HepG2 (cell line): ENCODE results near the gene SNX9. TPM values are rescaled to one million over a fixed set of nuclear protein-coding genes. Genes with fewer than 3 reads are reported as not detected.

Experiments
- ATAC-seq: fragments of 200-7000 bp; cut with Tn5 transposase; 3 replicates; pipeline ENCODE4 v1.9.1; 2020; ENCODE audit warnings: mild to moderate bottlenecking, moderate library complexity
- BruUV-seq: library from RNA; stranded (reverse); fragments of 400-500 nt; replicated peaks from 2 replicates; lab custom pipeline; 2021; lab: Mats Ljungman, UMichigan
- CTCF ChIA-PET: fragments of 300-600 bp; formaldehyde crosslinking; extraction: SDS; loops from one replicate; lab custom pipeline; 2021; ENCODE audit warnings: low total read pairs, inconsistent platforms, low intra/inter-chr PET ratio; lab: Yijun Ruan, JAX
- POLR2A ChIA-PET: fragments of 350-600 bp; sonication (Branson Sonifier 250); formaldehyde crosslinking; loops from one replicate; lab custom pipeline; 2020; ENCODE audit warnings: antibody characterized with exemption, inconsistent platforms; lab: Yijun Ruan, JAX
- DNase-seq: peaks from one replicate; pipeline ENCODE4 v3.0.0-alpha.2; 2015; ENCODE audit warnings: low spot score
- FAIRE-seq: peaks from 3 replicates; lab custom pipeline; 2011; peaks lifted over from hg19 to GRCh38; lab: Jason Lieb, UNC
- H2AFZ ChIP-seq: one replicate; pipeline ENCODE4 v1.6.1; 2011; ENCODE audit warnings: low read length, inconsistent platforms
- H3K27ac ChIP-seq: fragments of 300-600 bp; 3 replicates; pipeline ENCODE4 v1.8.0; 2011; ENCODE audit warnings: mixed run types, mild to moderate bottlenecking, mixed read lengths, low read length, inconsistent platforms; ENCODE audit not compliant: insufficient read depth; ENCODE audit errors: extremely low read length
- H3K27me3 ChIP-seq, 2 experiments: fragments of 200-600 bp in 1 of 2; 2 replicates in 1 of 2; 3 replicates in 1 of 2; pipeline versions ENCODE4 v1.6.0 to v1.8.0; 2011; ENCODE audit warnings: low read length in 2 of 2, mild to moderate bottlenecking in 2 of 2, moderate library complexity in 2 of 2, inconsistent platforms in 1 of 2; ENCODE audit not compliant: insufficient read depth in 2 of 2, control insufficient read depth in 1 of 2
- H3K36me3 ChIP-seq, 2 experiments: fragments of 200-600 bp in 1 of 2; replicated peaks in 1 of 2; 2 replicates in 1 of 2; 3 replicates in 1 of 2; pipeline versions ENCODE4 v1.5.1 to v1.8.0; 2011; ENCODE audit warnings: low read length in 2 of 2, inconsistent platforms in 1 of 2; ENCODE audit not compliant: insufficient read depth in 2 of 2, control insufficient read depth in 1 of 2
- H3K4me1 ChIP-seq: 2 replicates; pipeline ENCODE4 v1.5.1; 2012; ENCODE audit warnings: low read length, inconsistent platforms; ENCODE audit not compliant: insufficient read depth
- H3K4me2 ChIP-seq: 2 replicates; pipeline ENCODE4 v1.6.0; 2011; ENCODE audit warnings: low read depth, low read length, inconsistent platforms
- H3K4me3 ChIP-seq, 3 experiments: fragments of 200-600 bp in 1 of 3; sonication (generic), shearing (Covaris generic) in 1 of 3; replicated peaks in 1 of 3; 2 replicates each; pipeline ENCODE4 v1.5.1; 2011 to 2016; ENCODE audit warnings: low read length in 3 of 3, inconsistent platforms in 2 of 3, low read depth in 2 of 3, mild to moderate bottlenecking in 2 of 3, control low read depth in 1 of 3, mixed read lengths in 1 of 3; ENCODE audit not compliant: insufficient read depth in 1 of 3
- H3K79me2 ChIP-seq: one replicate; pipeline ENCODE4 v1.6.1; 2011; ENCODE audit warnings: low read length, inconsistent platforms; ENCODE audit not compliant: insufficient read depth
- H3K9ac ChIP-seq: 2 replicates; pipeline ENCODE4 v1.6.0; 2011; ENCODE audit warnings: mild to moderate bottlenecking, low read depth, low read length, inconsistent platforms; ENCODE audit not compliant: insufficient read depth
- H3K9me3 ChIP-seq: 2 replicates; pipeline ENCODE4 v1.5.1; 2012; ENCODE audit warnings: mild to moderate bottlenecking, low read length
- H4K20me1 ChIP-seq: 2 replicates; pipeline ENCODE4 v1.6.0; 2011; ENCODE audit warnings: inconsistent platforms, mild to moderate bottlenecking, low read length, moderate library complexity; ENCODE audit not compliant: insufficient read depth
- EHMT2 ChIP-seq: fragments of 200-600 bp; sonication (generic); IDR thresholded peaks from 2 replicates; pipeline ENCODE4 v1.7.0; 2017; ENCODE audit warnings: antibody characterized with exemption, low read depth, low read length, borderline replicate concordance
- HIVEP1 ChIP-seq: sonication (generic); formaldehyde crosslinking; IDR thresholded peaks from 2 replicates; pipeline ENCODE4 v1.4.0; 2020; ENCODE audit warnings: mild to moderate bottlenecking, missing genetic modification reagents
- JUNB ChIP-seq: sonication (generic); formaldehyde crosslinking; IDR thresholded peaks from 2 replicates; pipeline ENCODE4 v1.8.0; 2022; ENCODE audit warnings: missing genetic modification reagents, mild to moderate bottlenecking, borderline replicate concordance
- KMT2B ChIP-seq: IDR thresholded peaks from 2 replicates; pipeline ENCODE4 v1.6.1; 2016; ENCODE audit warnings: missing genetic modification reagents, missing compliant biosample characterization
- MAZ ChIP-seq, 2 experiments: sonication (generic) in 1 of 2; formaldehyde crosslinking in 1 of 2; IDR thresholded peaks; 2 replicates each; pipeline versions ENCODE4 v1.5.0 to v1.6.1; 2012 to 2020; ENCODE audit warnings: low read depth in 2 of 2, mild to moderate bottlenecking in 2 of 2, borderline replicate concordance in 1 of 2, improper control_type of control experiment in 1 of 2, low read length in 1 of 2, missing genetic modification reagents in 1 of 2, moderate library complexity in 1 of 2
- NFYB ChIP-seq: sonication (generic); formaldehyde crosslinking; IDR thresholded peaks from 2 replicates; pipeline ENCODE4 v1.4.0; 2020; ENCODE audit warnings: missing genetic modification reagents
- NONO ChIP-seq, 2 experiments: fragments of 450-650 bp in 1 of 2; sonication (generic) in 1 of 2; formaldehyde crosslinking in 1 of 2; IDR thresholded peaks in 1 of 2; conservative IDR thresholded peaks in 1 of 2; 2 replicates each; pipeline versions ENCODE4 v1.6.1 to v1.8.0; 2017 to 2022; ENCODE audit warnings: mild to moderate bottlenecking in 1 of 2, missing genetic modification reagents in 1 of 2, moderate library complexity in 1 of 2
- RAD21 ChIP-seq: fragments of 450-650 bp; formaldehyde crosslinking; IDR thresholded peaks from 2 replicates; pipeline ENCODE4 v1.5.0; 2020; ENCODE audit warnings: mild to moderate bottlenecking
- SP2 ChIP-seq: sonication (generic); formaldehyde crosslinking; IDR thresholded peaks from 2 replicates; pipeline ENCODE4 v1.5.1; 2020; ENCODE audit warnings: mild to moderate bottlenecking, missing genetic modification reagents
- ZNF235 ChIP-seq: sonication (generic); formaldehyde crosslinking; IDR thresholded peaks from 2 replicates; pipeline ENCODE4 v1.8.1; 2023; ENCODE audit warnings: mild to moderate bottlenecking, missing genetic modification reagents, borderline replicate concordance
- ZNF441 ChIP-seq: sonication (generic); formaldehyde crosslinking; IDR thresholded peaks from 2 replicates; pipeline ENCODE4 v1.7.0; 2021; ENCODE audit warnings: missing genetic modification reagents, borderline replicate concordance
- ZNF547 ChIP-seq: sonication (generic); formaldehyde crosslinking; IDR thresholded peaks from 2 replicates; pipeline ENCODE4 v1.5.1; 2020; ENCODE audit warnings: mild to moderate bottlenecking, missing genetic modification reagents
- ZNF589 ChIP-seq: sonication (generic); formaldehyde crosslinking; conservative IDR thresholded peaks from 2 replicates; pipeline ENCODE4 v1.8.0; 2022; ENCODE audit warnings: mild to moderate bottlenecking, moderate library complexity, missing genetic modification reagents
- ZNF713 ChIP-seq: sonication (generic); formaldehyde crosslinking; IDR thresholded peaks from 2 replicates; pipeline ENCODE4 v1.4.0; 2020; ENCODE audit warnings: mild to moderate bottlenecking, missing genetic modification reagents
- ZNF788 ChIP-seq: sonication (generic); formaldehyde crosslinking; IDR thresholded peaks from 2 replicates; pipeline ENCODE4 v1.5.0; 2020; ENCODE audit warnings: mild to moderate bottlenecking, missing genetic modification reagents, borderline replicate concordance
- ZNF879 ChIP-seq: sonication (generic); formaldehyde crosslinking; IDR thresholded peaks from 2 replicates; pipeline ENCODE4 v1.8.1; 2023; ENCODE audit warnings: missing genetic modification reagents
- WGBS: methylation state at CpG from one replicate; pipeline ENCODE4 v1.1.6; 2017; ENCODE audit warnings: low lambda C conversion rate; 5-methylcytosine and 5-hydroxymethylcytosine counted together
- in situ Hi-C: cut with HindIII; loops from 2 replicates; pipeline ENCODE4 v1.10.0; 2017; ENCODE audit warnings: low pct_unique_long_range_greater_than_20kb; ENCODE audit not compliant: extremely low pct_ligation_motif_present
- intact Hi-C: fragments of 100-400 bp; cut with micrococcal nuclease; formaldehyde crosslinking; loops from one replicate; pipeline ENCODE4 v1.10.0; 2022; ENCODE audit not compliant: unreplicated experiment
- polyA plus RNA-seq, 8 experiments: library from polyadenylated mRNA; depleted of rRNA in 3 of 8; stranded (reverse) in 7 of 8; unstranded in 1 of 8; fragments of >200 nt; fragmentation: Illumina TruSeq in 4 of 8; extraction: Trizol in 4 of 8; gene quantifications; 2 replicates each; pipeline versions ENCODE4 v1.2.1 to v1.2.3, GENCODE V29; 2011 to 2016; ENCODE audit warnings: low read depth in 4 of 8, missing spikeins in 1 of 8, mixed read lengths in 1 of 8; ENCODE audit not compliant: insufficient read depth in 1 of 8
- total RNA-seq, 5 experiments: library from RNA; depleted of rRNA; stranded (reverse); fragments of >200 nt; fragmentation: Illumina TruSeq; extraction: Trizol; gene quantifications; 2 replicates each; pipeline ENCODE4 v1.2.3, GENCODE V29; 2016; ENCODE audit warnings: low read depth in 1 of 5
- TF ChIP-seq, protein P1 (sequence below): sonication (generic); formaldehyde crosslinking; IDR thresholded peaks from 2 replicates; pipeline ENCODE4; 2020; ENCODE audit warnings: missing genetic modification reagents, mild to moderate bottlenecking, borderline replicate concordance
- TF ChIP-seq, protein P2 (sequence below): sonication (generic); formaldehyde crosslinking; IDR thresholded peaks from 2 replicates; pipeline ENCODE4 v1.8.0; 2022; ENCODE audit warnings: missing genetic modification reagents, low read depth, mild to moderate bottlenecking, borderline replicate concordance
- TF ChIP-seq, protein P3 (sequence below): sonication (generic); formaldehyde crosslinking; IDR thresholded peaks from 2 replicates; pipeline ENCODE4 v1.5.0; 2020; ENCODE audit warnings: mild to moderate bottlenecking, low read depth, missing genetic modification reagents, borderline replicate concordance
- TF ChIP-seq, protein P4 (sequence below): sonication (generic); formaldehyde crosslinking; conservative IDR thresholded peaks from 2 replicates; pipeline ENCODE4 v1.8.0; 2022; ENCODE audit warnings: missing genetic modification reagents

The SNX9 gene
- total and polyA plus RNA-seq, 2 of the 13 experiments (the other 11 are each of a cell fraction or from before 2014, with no cell fraction given), result 21.9 to 36.0 TPM

- in situ Hi-C loops, result no loop called here
- H3K9me3 ChIP-seq, result no peaks in the 10 kb centered on the region
- TF ChIP-seq ZNF788 (CRISPR knock-in tag) (no peak), KMT2B (CRISPR knock-in tag) (no peak), NFYB (no peak), RAD21 (CRISPR knock-in tag) (no peak), ZNF441 (CRISPR knock-in tag) (no peak), ZNF713 (no peak), ZNF589 (CRISPR knock-in tag) (no peak), HIVEP1 (CRISPR knock-in tag) (no peak), ZNF879 (CRISPR knock-in tag) (no peak), NONO (IDR thresholded peaks at IDR 0.05) (no peak), NONO (CRISPR knock-in tag; conservative IDR thresholded peaks at IDR 0.05) (no peak), MAZ (IDR thresholded peaks at IDR 0.05; ENCODE audit: borderline replicate concordance, low read depth, low read length) (no peak), MAZ (CRISPR knock-in tag; IDR thresholded peaks at IDR 0.05; ENCODE audit: low read depth) (no peak), JUNB (no peak), EHMT2 (no peak), ZNF235 (CRISPR knock-in tag) (no peak), ZNF547 (CRISPR knock-in tag) (no peak), SP2 (CRISPR knock-in tag) (no peak)
- TF ChIP-seq, protein P1, sequence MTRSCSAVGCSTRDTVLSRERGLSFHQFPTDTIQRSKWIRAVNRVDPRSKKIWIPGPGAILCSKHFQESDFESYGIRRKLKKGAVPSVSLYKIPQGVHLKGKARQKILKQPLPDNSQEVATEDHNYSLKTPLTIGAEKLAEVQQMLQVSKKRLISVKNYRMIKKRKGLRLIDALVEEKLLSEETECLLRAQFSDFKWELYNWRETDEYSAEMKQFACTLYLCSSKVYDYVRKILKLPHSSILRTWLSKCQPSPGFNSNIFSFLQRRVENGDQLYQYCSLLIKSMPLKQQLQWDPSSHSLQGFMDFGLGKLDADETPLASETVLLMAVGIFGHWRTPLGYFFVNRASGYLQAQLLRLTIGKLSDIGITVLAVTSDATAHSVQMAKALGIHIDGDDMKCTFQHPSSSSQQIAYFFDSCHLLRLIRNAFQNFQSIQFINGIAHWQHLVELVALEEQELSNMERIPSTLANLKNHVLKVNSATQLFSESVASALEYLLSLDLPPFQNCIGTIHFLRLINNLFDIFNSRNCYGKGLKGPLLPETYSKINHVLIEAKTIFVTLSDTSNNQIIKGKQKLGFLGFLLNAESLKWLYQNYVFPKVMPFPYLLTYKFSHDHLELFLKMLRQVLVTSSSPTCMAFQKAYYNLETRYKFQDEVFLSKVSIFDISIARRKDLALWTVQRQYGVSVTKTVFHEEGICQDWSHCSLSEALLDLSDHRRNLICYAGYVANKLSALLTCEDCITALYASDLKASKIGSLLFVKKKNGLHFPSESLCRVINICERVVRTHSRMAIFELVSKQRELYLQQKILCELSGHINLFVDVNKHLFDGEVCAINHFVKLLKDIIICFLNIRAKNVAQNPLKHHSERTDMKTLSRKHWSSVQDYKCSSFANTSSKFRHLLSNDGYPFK (CRISPR knock-in tag), result no peak
- TF ChIP-seq, protein P2, sequence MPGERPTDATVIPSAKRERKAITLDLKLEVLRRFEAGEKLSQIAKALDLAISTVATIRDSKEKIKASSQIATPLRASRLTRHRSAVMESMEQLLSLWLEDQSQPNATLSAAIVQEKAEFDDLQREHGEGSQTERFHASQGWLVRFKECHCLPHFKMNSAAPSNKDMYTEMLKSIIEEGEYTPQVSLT (CRISPR knock-in tag), result no peak
- TF ChIP-seq, protein P3, sequence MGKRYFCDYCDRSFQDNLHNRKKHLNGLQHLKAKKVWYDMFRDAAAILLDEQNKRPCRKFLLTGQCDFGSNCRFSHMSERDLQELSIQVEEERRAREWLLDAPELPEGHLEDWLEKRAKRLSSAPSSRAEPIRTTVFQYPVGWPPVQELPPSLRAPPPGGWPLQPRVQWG, result no peak
- TF ChIP-seq, protein P4, sequence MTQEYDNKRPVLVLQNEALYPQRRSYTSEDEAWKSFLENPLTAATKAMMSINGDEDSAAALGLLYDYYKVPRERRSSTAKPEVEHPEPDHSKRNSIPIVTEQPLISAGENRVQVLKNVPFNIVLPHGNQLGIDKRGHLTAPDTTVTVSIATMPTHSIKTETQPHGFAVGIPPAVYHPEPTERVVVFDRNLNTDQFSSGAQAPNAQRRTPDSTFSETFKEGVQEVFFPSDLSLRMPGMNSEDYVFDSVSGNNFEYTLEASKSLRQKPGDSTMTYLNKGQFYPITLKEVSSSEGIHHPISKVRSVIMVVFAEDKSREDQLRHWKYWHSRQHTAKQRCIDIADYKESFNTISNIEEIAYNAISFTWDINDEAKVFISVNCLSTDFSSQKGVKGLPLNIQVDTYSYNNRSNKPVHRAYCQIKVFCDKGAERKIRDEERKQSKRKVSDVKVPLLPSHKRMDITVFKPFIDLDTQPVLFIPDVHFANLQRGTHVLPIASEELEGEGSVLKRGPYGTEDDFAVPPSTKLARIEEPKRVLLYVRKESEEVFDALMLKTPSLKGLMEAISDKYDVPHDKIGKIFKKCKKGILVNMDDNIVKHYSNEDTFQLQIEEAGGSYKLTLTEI, result no peak
- ATAC-seq (no peak), FAIRE-seq (no peak), DNase-seq (no peak)
- H3K79me2 ChIP-seq, result no peaks in the 10 kb centered on the region
- ChIA-PET CTCF (no interaction called here), POLR2A (no interaction called here)
- 94% methylated on average over 7 of the region's 7 CpGs for WGBS
- no peaks in the 10 kb centered on the region for H3K27me3 ChIP-seq
- peaks cover 22 to 52% of the 10 kb centered on the region in 2 experiments for H3K36me3 ChIP-seq
- H3K9ac ChIP-seq, result no peak overlapping the region
- BruUV-seq, result no TSS peak
- intact Hi-C loops, result no loop called here
- no peak overlapping the region for H2AFZ ChIP-seq
- no peak overlapping the region for H3K4me2 ChIP-seq
- no peak overlapping the region for H3K27ac ChIP-seq
- no peaks in the 10 kb centered on the region for H4K20me1 ChIP-seq
- H3K4me3 ChIP-seq, result no peak overlapping the region
- no peaks in the 10 kb centered on the region for H3K4me1 ChIP-seq
Observed at GRCh38 chr6:157907651-157908050, 84.6 kb downstream of the SNX9 start.
